ENCODE measurements around the gene EML4.

- TF ChIP-seq CTCF (IDR thresholded peaks at IDR 0.05) (no peak), REST (IDR thresholded peaks at IDR 0.05; ENCODE audit: insufficient read depth in 1 of 2, low read depth in 2 of 2, low read length in 1 of 2) (no peak), POLR2AphosphoS5 (IDR thresholded peaks at IDR 0.05; ENCODE audit: low read depth, low read length) (no peak), TCF7L2 (IDR thresholded peaks at IDR 0.05; ENCODE audit: low read depth, low read length) (no peak), SIN3A (IDR thresholded peaks at IDR 0.05; ENCODE audit: borderline replicate concordance, insufficient read depth, low read depth, low read length) (no peak)
These were observed 143.0 kb downstream of the EML4 start for GRCh38 chr2:42312106-42312505.

All from Panc1 (cell line).